HEK293T (cell line): ENCODE results near the gene GMDS.

Experiments
- ARNT ChIP-seq: fragments of 450-650 bp; IDR thresholded peaks from 2 replicates; pipeline ENCODE4 v1.6.1; 2017; ENCODE audit warnings: mild to moderate bottlenecking
- BHLHE40 ChIP-seq: fragments of 450-650 bp; IDR thresholded peaks from 2 replicates; pipeline ENCODE4 v1.6.1; 2016; ENCODE audit warnings: mild to moderate bottlenecking, moderate library complexity, borderline replicate concordance
- CTBP1 ChIP-seq: fragments of 450-650 bp; IDR thresholded peaks from 2 replicates; pipeline ENCODE4 v1.6.1; 2016; ENCODE audit warnings: borderline replicate concordance
- ELF4 ChIP-seq: fragments of 450-650 bp; IDR thresholded peaks from 2 replicates; pipeline ENCODE4 v1.6.1; 2017; ENCODE audit warnings: antibody characterized with exemption
- FOXK2 ChIP-seq: fragments of 450-650 bp; IDR thresholded peaks from 2 replicates; pipeline ENCODE4 v1.6.1; 2016; ENCODE audit warnings: mild to moderate bottlenecking
- FOXM1 ChIP-seq: fragments of 450-650 bp; IDR thresholded peaks from 2 replicates; pipeline ENCODE4 v1.6.1; 2017; ENCODE audit warnings: mild to moderate bottlenecking, borderline replicate concordance
- L3MBTL2 ChIP-seq: fragments of 450-650 bp; conservative IDR thresholded peaks from 2 replicates; pipeline ENCODE4 v1.6.1; 2016; ENCODE audit warnings: mild to moderate bottlenecking
- SP1 ChIP-seq: fragments of 450-650 bp; IDR thresholded peaks from 2 replicates; pipeline ENCODE4 v1.6.1; 2017
- TARDBP ChIP-seq: fragments of 450-650 bp; IDR thresholded peaks from 2 replicates; pipeline ENCODE4 v1.6.1; 2016

- TF ChIP-seq L3MBTL2 (no peak), BHLHE40 (no peak), FOXM1 (no peak), FOXK2 (no peak), CTBP1 (no peak), SP1 (no peak), ELF4 (no peak), TARDBP (no peak), ARNT (no peak)
Observed at GRCh38 chr6:1952740-1953360, 292.6 kb downstream of the GMDS start.
